A204.1 (cell line): ENCODE data around the gene KNG1.
"Not testable (repeated sequence)": the region's sequence is repeated elsewhere in the genome, so short reads cannot be mapped to it uniquely, and the experiment has no call there.

Experiments used
- FAIRE-seq: peaks from 2 replicates; lab custom pipeline; 2012; peaks lifted over from hg19 to GRCh38; lab: Jason Lieb, UNC

Gene KNG1

GRCh38 chr3:186710694-186711093 lies 6.5 kb upstream of the KNG1 start:
- not testable (repeated sequence) for FAIRE-seq

- no peak for FAIRE-seq
Observed at GRCh38 chr3:186713499-186713898, 3.7 kb upstream of the KNG1 start.

- no peak for FAIRE-seq
Observed at GRCh38 chr3:186719945-186720739, 3.0 kb downstream of the KNG1 start.

GRCh38 chr3:186722457-186722856 lies 5.3 kb downstream of the KNG1 start:
- no peak for FAIRE-seq

GRCh38 chr3:186724911-186725310 lies 7.8 kb downstream of the KNG1 start:
- no peak for FAIRE-seq

GRCh38 chr3:186732169-186732766 lies 15.1 kb downstream of the KNG1 start:
- no peak for FAIRE-seq

- FAIRE-seq, result no peak
Observed at GRCh38 chr3:186742618-186743380, 25.6 kb downstream of the KNG1 start.

GRCh38 chr3:186743666-186744065 lies 26.5 kb downstream of the KNG1 start:
- no peak for FAIRE-seq

- no peak for FAIRE-seq
Observed at GRCh38 chr3:186746008-186746407, 28.8 kb downstream of the KNG1 start.

- FAIRE-seq, result no peak
Observed at GRCh38 chr3:186750316-186750715, 33.2 kb downstream of the KNG1 start.

GRCh38 chr3:186751480-186751879 lies 34.3 kb downstream of the KNG1 start:
- no peak for FAIRE-seq

- FAIRE-seq, result no peak
Observed at GRCh38 chr3:186754006-186754405, 36.8 kb downstream of the KNG1 start.

- FAIRE-seq, result no peak
Observed at GRCh38 chr3:186754871-186755270, 37.7 kb downstream of the KNG1 start.

GRCh38 chr3:186757214-186757613 lies 40.1 kb downstream of the KNG1 start:
- FAIRE-seq, result no peak

- FAIRE-seq, result no peak
Observed at GRCh38 chr3:186757686-186758220, 40.6 kb downstream of the KNG1 start.

GRCh38 chr3:186759231-186759930 lies 42.2 kb downstream of the KNG1 start:
- FAIRE-seq, result no peak

GRCh38 chr3:186760141-186760833 lies 43.1 kb downstream of the KNG1 start:
- FAIRE-seq, result no peak

GRCh38 chr3:186760897-186761447 lies 43.8 kb downstream of the KNG1 start:
- no peak for FAIRE-seq

- FAIRE-seq, result no peak
Observed at GRCh38 chr3:186772281-186772694, 55.1 kb downstream of the KNG1 start.

- FAIRE-seq, result no peak
Observed at GRCh38 chr3:186772701-186773417, 55.7 kb downstream of the KNG1 start.

GRCh38 chr3:186775999-186776398 lies 58.8 kb downstream of the KNG1 start:
- no peak for FAIRE-seq
